HG03342 (cell line): ENCODE data around the gene USP46.

ENCODE experiments used
- ATAC-seq: cut with Tn5 transposase; IDR thresholded peaks from one replicate; pipeline ENCODE4 v1.9.1; 2021; ENCODE audit warnings: mild to moderate bottlenecking, moderate library complexity; ENCODE audit not compliant: unreplicated experiment

Gene USP46

GRCh38 chr4:52622564-52622963, 36.5 kb downstream of the USP46 start:
- ATAC-seq: no peak

- no peak for ATAC-seq
Observed at GRCh38 chr4:52621567-52621966, 37.5 kb downstream of the USP46 start.

- ATAC-seq: no peak
Observed at GRCh38 chr4:52619591-52619931, 39.5 kb downstream of the USP46 start.

GRCh38 chr4:52618795-52619590, 40.1 kb downstream of the USP46 start:
- ATAC-seq: no peak

- no peak for ATAC-seq
Observed at GRCh38 chr4:52617336-52618020, 41.6 kb downstream of the USP46 start.

- ATAC-seq: no peak
Observed at GRCh38 chr4:52614241-52614640, 44.9 kb downstream of the USP46 start.

- no peak for ATAC-seq
Observed at GRCh38 chr4:52612341-52612740, 46.8 kb downstream of the USP46 start.

GRCh38 chr4:52611030-52611555, 48.0 kb downstream of the USP46 start:
- no peak for ATAC-seq

GRCh38 chr4:52606726-52607125, 52.4 kb downstream of the USP46 start:
- no peak for ATAC-seq

- no peak for ATAC-seq
Observed at GRCh38 chr4:52606040-52606439, 53.1 kb downstream of the USP46 start.

GRCh38 chr4:52604215-52604614, 54.9 kb downstream of the USP46 start:
- no peak for ATAC-seq

- ATAC-seq: no peak
Observed at GRCh38 chr4:52600275-52600674, 58.8 kb downstream of the USP46 start.

GRCh38 chr4:52595001-52595400, 64.1 kb downstream of the USP46 start:
- no peak for ATAC-seq

GRCh38 chr4:52592287-52592686, 66.8 kb downstream of the USP46 start:
- no peak for ATAC-seq

- no peak for ATAC-seq
Observed at GRCh38 chr4:52588771-52589591, 70.1 kb downstream of the USP46 start.

- peak; percentile 53 for ATAC-seq
Observed at GRCh38 chr4:52588097-52588496, 71.0 kb downstream of the USP46 start.

- ATAC-seq: no peak
Observed at GRCh38 chr4:52586069-52586468, 73.0 kb downstream of the USP46 start.

- ATAC-seq: no peak
Observed at GRCh38 chr4:52585379-52585778, 73.7 kb downstream of the USP46 start.

- no peak for ATAC-seq
Observed at GRCh38 chr4:52579602-52580272, 79.4 kb downstream of the USP46 start.

- no peak for ATAC-seq
Observed at GRCh38 chr4:52578951-52579350, 80.2 kb downstream of the USP46 start.

GRCh38 chr4:52577624-52577962, 81.5 kb downstream of the USP46 start:
- no peak for ATAC-seq
